SU-DHL-6 (cell line): Measurements from ENCODE around the gene TSPAN4.

Experiments
- H2AFZ ChIP-seq: fragments of 200-600 bp; sonication (generic); 2 replicates; pipeline ENCODE4 v1.6.1; 2014; ENCODE audit warnings: low read depth, mild to moderate bottlenecking, moderate library complexity, mixed read lengths, antibody characterized with exemption, low read length; ENCODE audit not compliant: severe bottlenecking
- H3F3A ChIP-seq: fragments of 200-600 bp; shearing (Covaris generic); 2 replicates; pipeline ENCODE4 v1.6.0; 2016; ENCODE audit warnings: antibody characterized with exemption, mild to moderate bottlenecking; ENCODE audit not compliant: insufficient read depth
- H3K27ac ChIP-seq: fragments of 200-600 bp; sonication (generic); 2 replicates; pipeline ENCODE4 v1.5.1; 2016; ENCODE audit warnings: low read depth, mild to moderate bottlenecking, low read length, moderate library complexity, mixed read lengths
- H3K27me3 ChIP-seq: fragments of 200-600 bp; sonication (generic), shearing (Covaris generic); 2 replicates; pipeline ENCODE4 v1.6.0; 2014; ENCODE audit warnings: mild to moderate bottlenecking, low read length
- H3K36me3 ChIP-seq: fragments of 200-600 bp; sonication (generic); 2 replicates; pipeline ENCODE4 v1.6.1; 2014; ENCODE audit warnings: mild to moderate bottlenecking, low read length, mixed read lengths
- H3K4me2 ChIP-seq: fragments of 300-600, 200-600 bp; shearing (Covaris generic), sonication (generic); 2 replicates; pipeline ENCODE4 v1.6.0; 2014; ENCODE audit warnings: low read length, low read depth, mild to moderate bottlenecking; ENCODE audit not compliant: poor library complexity, severe bottlenecking
- H3K4me3 ChIP-seq: fragments of 200-600 bp; sonication (generic); 2 replicates; pipeline ENCODE4 v1.5.1; 2014; ENCODE audit warnings: antibody characterized with exemption, low read length, mild to moderate bottlenecking, mixed read lengths; ENCODE audit not compliant: insufficient read depth, poor library complexity, severe bottlenecking
- H3K79me2 ChIP-seq: fragments of 200-600 bp; sonication (generic); 2 replicates; pipeline ENCODE4 v1.6.1; 2014; ENCODE audit warnings: mild to moderate bottlenecking, low read length, moderate library complexity; ENCODE audit not compliant: insufficient read depth
- H3K9ac ChIP-seq: fragments of 200-600 bp; sonication (generic); 2 replicates; pipeline ENCODE4 v1.7.0; 2014; ENCODE audit warnings: mild to moderate bottlenecking, low read length
- H3K9me2 ChIP-seq: fragments of 200-600 bp; sonication (generic); replicated peaks from 2 replicates; pipeline ENCODE4 v1.6.1; 2014; ENCODE audit warnings: low read length; ENCODE audit not compliant: insufficient read depth
- H3K9me3 ChIP-seq: fragments of 200-600 bp; sonication (generic); 2 replicates; pipeline ENCODE4 v1.6.1; 2014; ENCODE audit warnings: low read length, mixed read lengths; ENCODE audit not compliant: insufficient read depth
- H4K20me1 ChIP-seq: fragments of 200-600 bp; sonication (generic); 2 replicates; pipeline ENCODE4 v1.6.1; 2014; ENCODE audit warnings: low read depth, mild to moderate bottlenecking, antibody characterized with exemption, low read length, moderate library complexity, mixed read lengths
- CTCF ChIP-seq: fragments of 200-600 bp; sonication (generic); IDR thresholded peaks from one replicate; pipeline ENCODE4 v1.5.1; 2017; ENCODE audit warnings: antibody characterized with exemption, mild to moderate bottlenecking, low read length, moderate library complexity; ENCODE audit not compliant: insufficient read depth, poor library complexity, severe bottlenecking
- EZH2phosphoT487 ChIP-seq: fragments of 200-600 bp; sonication (generic), shearing (Covaris generic); conservative IDR thresholded peaks from 2 replicates; pipeline ENCODE4 v1.6.1; 2018; ENCODE audit warnings: mild to moderate bottlenecking, antibody characterized with exemption, low read length, moderate library complexity, mixed read lengths

TSPAN4 gene

GRCh38 chr11:895331-896110 lies 52.9 kb downstream of the TSPAN4 start:
- Histone ChIP-seq H3K36me3 (no peaks in the 10 kb centered on the region), H3F3A (no peaks in the 10 kb centered on the region), H3K9me3 (no peaks in the 10 kb centered on the region), H3K9ac (no peak overlapping the region), H3K27ac (no peak overlapping the region), H3K27me3 (no peaks in the 10 kb centered on the region), H3K79me2 (no peaks in the 10 kb centered on the region), H4K20me1 (no peaks in the 10 kb centered on the region), H3K4me3 (no peak overlapping the region), H3K9me2 (no peaks in the 10 kb centered on the region), H2AFZ (no peak overlapping the region), H3K4me2 (no peak overlapping the region)
- no peak for TF ChIP-seq EZH2phosphoT487
- TF ChIP-seq CTCF: no peak

GRCh38 chr11:897253-898142 lies 54.8 kb downstream of the TSPAN4 start:
- H3K9me2 ChIP-seq: no peaks in the 10 kb centered on the region
- no peaks in the 10 kb centered on the region for H3F3A ChIP-seq
- H3K9me3 ChIP-seq: no peaks in the 10 kb centered on the region
- no peaks in the 10 kb centered on the region for H4K20me1 ChIP-seq
- no peak overlapping the region for H3K27ac ChIP-seq
- H3K9ac ChIP-seq: no peak overlapping the region
- TF ChIP-seq EZH2phosphoT487 (no peak), CTCF (no peak)
- H3K36me3 ChIP-seq: no peaks in the 10 kb centered on the region
- H3K4me2 ChIP-seq: no peak overlapping the region
- no peaks in the 10 kb centered on the region for H3K79me2 ChIP-seq
- no peak overlapping the region for H3K4me3 ChIP-seq
- H3K27me3 ChIP-seq: no peaks in the 10 kb centered on the region
- H2AFZ ChIP-seq: no peak overlapping the region

GRCh38 chr11:898143-898511 lies 55.5 kb downstream of the TSPAN4 start:
- no peak overlapping the region for H2AFZ ChIP-seq
- no peaks in the 10 kb centered on the region for H3K36me3 ChIP-seq

More at GRCh38 chr11:898143-898511, 55.5 kb downstream of the TSPAN4 start:
- H3K9ac ChIP-seq: no peak overlapping the region
- no peaks in the 10 kb centered on the region for H3K9me3 ChIP-seq
- H3K4me2 ChIP-seq: no peak overlapping the region
- no peaks in the 10 kb centered on the region for H3K27me3 ChIP-seq
- TF ChIP-seq EZH2phosphoT487 (no peak), CTCF (no peak)
- no peaks in the 10 kb centered on the region for H3F3A ChIP-seq
- H3K4me3 ChIP-seq: no peak overlapping the region
- H3K9me2 ChIP-seq: no peaks in the 10 kb centered on the region
- no peaks in the 10 kb centered on the region for H3K79me2 ChIP-seq
- H4K20me1 ChIP-seq: no peaks in the 10 kb centered on the region
- H3K27ac ChIP-seq: no peak overlapping the region
